ENCODE measurements around the gene DNAJC7. TPM values are rescaled to one million over a fixed set of nuclear protein-coding genes. Genes with fewer than 3 reads are reported as not detected.

The DNAJC7 gene
- total RNA-seq, 1 experiment from 2014 or later: 130 TPM

- no peak overlapping the region for H3K4me3 Mint-ChIP-seq (ENCODE audit: unreplicated experiment)
- H3K9me3 Mint-ChIP-seq (ENCODE audit: unreplicated experiment): no peaks in the 10 kb centered on the region
- BruUV-seq (replicated peaks): no TSS peak
- ChIA-PET CTCF (interaction anchor here (3.4 to 3.9 kb wide), 2 partner anchors 13 to 29 kb away, joined by 9 to 22 read pairs; no protein-coding TSS in a partner anchor), POLR2A (no interaction called here)
- TF ChIP-seq, protein P1, sequence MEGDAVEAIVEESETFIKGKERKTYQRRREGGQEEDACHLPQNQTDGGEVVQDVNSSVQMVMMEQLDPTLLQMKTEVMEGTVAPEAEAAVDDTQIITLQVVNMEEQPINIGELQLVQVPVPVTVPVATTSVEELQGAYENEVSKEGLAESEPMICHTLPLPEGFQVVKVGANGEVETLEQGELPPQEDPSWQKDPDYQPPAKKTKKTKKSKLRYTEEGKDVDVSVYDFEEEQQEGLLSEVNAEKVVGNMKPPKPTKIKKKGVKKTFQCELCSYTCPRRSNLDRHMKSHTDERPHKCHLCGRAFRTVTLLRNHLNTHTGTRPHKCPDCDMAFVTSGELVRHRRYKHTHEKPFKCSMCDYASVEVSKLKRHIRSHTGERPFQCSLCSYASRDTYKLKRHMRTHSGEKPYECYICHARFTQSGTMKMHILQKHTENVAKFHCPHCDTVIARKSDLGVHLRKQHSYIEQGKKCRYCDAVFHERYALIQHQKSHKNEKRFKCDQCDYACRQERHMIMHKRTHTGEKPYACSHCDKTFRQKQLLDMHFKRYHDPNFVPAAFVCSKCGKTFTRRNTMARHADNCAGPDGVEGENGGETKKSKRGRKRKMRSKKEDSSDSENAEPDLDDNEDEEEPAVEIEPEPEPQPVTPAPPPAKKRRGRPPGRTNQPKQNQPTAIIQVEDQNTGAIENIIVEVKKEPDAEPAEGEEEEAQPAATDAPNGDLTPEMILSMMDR (IDR thresholded peaks at IDR 0.05; ENCODE audit: unreplicated experiment): no peak
- H3K27ac Mint-ChIP-seq (ENCODE audit: low read depth, unreplicated experiment): no peak overlapping the region
- DNase-seq (ENCODE audit: unreplicated experiment): no peak
- H3K4me1 Mint-ChIP-seq (ENCODE audit: insufficient read depth, unreplicated experiment): no peaks in the 10 kb centered on the region
- intact Hi-C loops (cut with micrococcal nuclease): no loop called here
- H3K36me3 Mint-ChIP-seq (ENCODE audit: insufficient read depth, unreplicated experiment): peaks cover 7% of the 10 kb centered on the region
- H3K27me3 Mint-ChIP-seq (ENCODE audit: insufficient read depth, unreplicated experiment): no peaks in the 10 kb centered on the region
These were observed 21.2 kb upstream of the DNAJC7 start for GRCh38 chr17:42038221-42038973.

DNA sequence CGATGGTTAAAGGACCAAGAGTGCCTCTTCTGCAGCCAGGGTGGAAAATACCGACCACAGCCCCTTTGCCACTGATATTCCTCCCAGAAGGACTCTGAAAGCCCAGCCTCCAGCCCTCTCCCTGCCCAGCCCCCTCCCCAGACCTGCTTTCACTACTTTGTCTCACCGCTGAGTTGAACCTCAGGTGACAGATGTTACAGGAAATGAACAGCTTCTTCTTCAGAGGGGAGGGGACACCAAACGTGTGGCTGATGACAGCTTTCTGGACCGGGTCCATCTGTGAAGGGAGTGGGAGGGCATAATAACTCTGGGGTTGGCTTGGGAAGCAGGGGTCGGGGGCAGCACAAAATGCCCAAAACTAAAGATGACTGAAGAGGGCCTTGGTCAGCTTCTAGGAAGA, 16.8 kb upstream of the DNAJC7 start:
- TF ChIP-seq, protein P1 (IDR thresholded peaks at IDR 0.05; ENCODE audit: unreplicated experiment): no peak
- H3K9me3 Mint-ChIP-seq (ENCODE audit: unreplicated experiment): no peaks in the 10 kb centered on the region
- BruUV-seq (replicated peaks): no TSS peak
- H3K27me3 Mint-ChIP-seq (ENCODE audit: insufficient read depth, unreplicated experiment): no peaks in the 10 kb centered on the region
- ChIA-PET POLR2A (interaction anchor here (0.7 kb wide), 1 partner anchor 87 kb away, joined by 3 read pairs; the partner anchor contains the start of gene KAT2A), CTCF (interaction anchor here (0.7 to 1.4 kb wide), 2 partner anchors 10 to 609 kb away, joined by 3 to 5 read pairs; no protein-coding TSS in a partner anchor)
- no peaks in the 10 kb centered on the region for H3K4me1 Mint-ChIP-seq (ENCODE audit: insufficient read depth, unreplicated experiment)
- intact Hi-C loops (cut with micrococcal nuclease): no loop called here
- H3K36me3 Mint-ChIP-seq (ENCODE audit: insufficient read depth, unreplicated experiment): peaks cover 7% of the 10 kb centered on the region
- DNase-seq (ENCODE audit: unreplicated experiment): no peak
- H3K4me3 Mint-ChIP-seq (ENCODE audit: unreplicated experiment): no peak overlapping the region
- no peak overlapping the region for H3K27ac Mint-ChIP-seq (ENCODE audit: low read depth, unreplicated experiment)

GRCh38 chr17:42031584-42031983, 14.3 kb upstream of the DNAJC7 start:
- POLR2A ChIA-PET: interaction anchor here (0.7 to 0.9 kb wide), 3 partner anchors 9 to 235 kb away, joined by 3 read pairs; no protein-coding TSS in a partner anchor

DNA sequence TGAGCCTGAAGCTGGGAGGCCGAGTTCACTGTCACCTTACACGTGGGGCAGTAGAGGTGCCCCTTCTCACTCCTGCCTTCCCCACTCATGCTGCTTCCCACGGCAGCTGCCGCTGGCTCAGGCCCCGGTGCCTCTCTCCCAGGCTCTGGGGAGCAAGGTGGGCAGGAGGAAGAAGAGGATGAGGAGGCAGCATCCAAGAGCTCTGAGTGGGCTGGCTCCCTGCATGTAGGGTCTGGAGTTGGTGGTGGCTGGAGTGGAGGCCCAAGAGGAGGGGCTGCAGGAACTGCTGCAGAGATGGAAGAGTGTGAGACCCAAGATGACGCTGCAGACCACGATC, 11.5 kb upstream of the DNAJC7 start:
- CTCF ChIA-PET: interaction anchor here (0.6 to 7.0 kb wide), 5 partner anchors 10 to 545 kb away, joined by 3 to 40 read pairs (median 3); no protein-coding TSS in a partner anchor

More at GRCh38 chr17:42031584-42031983, 14.3 kb upstream of the DNAJC7 start:
- H3K4me1 Mint-ChIP-seq (ENCODE audit: insufficient read depth, unreplicated experiment): no peaks in the 10 kb centered on the region
- H3K9me3 Mint-ChIP-seq (ENCODE audit: unreplicated experiment): no peaks in the 10 kb centered on the region
- CTCF ChIA-PET: interaction anchor here (0.9 to 7.0 kb wide), 2 partner anchors 11 to 85 kb away, joined by 3 to 40 read pairs; no protein-coding TSS in a partner anchor
- H3K36me3 Mint-ChIP-seq (ENCODE audit: insufficient read depth, unreplicated experiment): peaks cover 8% of the 10 kb centered on the region
- H3K27ac Mint-ChIP-seq (ENCODE audit: low read depth, unreplicated experiment): no peak overlapping the region
- TF ChIP-seq, protein P1 (IDR thresholded peaks at IDR 0.05; ENCODE audit: unreplicated experiment): no peak
- BruUV-seq (replicated peaks): no TSS peak
- intact Hi-C loops (cut with micrococcal nuclease): no loop called here
- H3K27me3 Mint-ChIP-seq (ENCODE audit: insufficient read depth, unreplicated experiment): no peaks in the 10 kb centered on the region
- no peak for DNase-seq (ENCODE audit: unreplicated experiment)
- no peak overlapping the region for H3K4me3 Mint-ChIP-seq (ENCODE audit: unreplicated experiment)

More for the DNA sequence above, 11.5 kb upstream of the DNAJC7 start:
- DNase-seq (ENCODE audit: unreplicated experiment): no peak
- H3K4me3 Mint-ChIP-seq (ENCODE audit: unreplicated experiment): no peak overlapping the region
- H3K27ac Mint-ChIP-seq (ENCODE audit: low read depth, unreplicated experiment): no peak overlapping the region
- TF ChIP-seq, protein P1 (IDR thresholded peaks at IDR 0.05; ENCODE audit: unreplicated experiment): no peak
- no TSS peak for BruUV-seq (replicated peaks)
- no peaks in the 10 kb centered on the region for H3K9me3 Mint-ChIP-seq (ENCODE audit: unreplicated experiment)
- intact Hi-C loops (cut with micrococcal nuclease): no loop called here
- H3K36me3 Mint-ChIP-seq (ENCODE audit: insufficient read depth, unreplicated experiment): peaks cover 18% of the 10 kb centered on the region
- H3K4me1 Mint-ChIP-seq (ENCODE audit: insufficient read depth, unreplicated experiment): peaks cover 6% of the 10 kb centered on the region
- H3K27me3 Mint-ChIP-seq (ENCODE audit: insufficient read depth, unreplicated experiment): no peaks in the 10 kb centered on the region
- POLR2A ChIA-PET: interaction anchor here (3.7 kb wide), 1 partner anchor 12 kb away, joined by 10 read pairs; the partner anchor contains the start of gene DNAJC7
